Suprapubic skin (tissue), 3 donors: Measurements from ENCODE around the gene ID2.

ENCODE experiments used
- CTCF ChIP-seq, 2 donors: fragments of 200-600 bp in 1 of 2; fragments of 450-650 bp in 1 of 2; sonication (generic) in 1 of 2; IDR thresholded peaks; one replicate each; pipeline ENCODE4 v1.5.1; 2016 to 2019; ENCODE audit warnings: antibody characterized with exemption in 2 of 2, mild to moderate bottlenecking in 1 of 2, moderate library complexity in 1 of 2
- EP300 ChIP-seq: sonication (generic); formaldehyde crosslinking; IDR thresholded peaks from one replicate; pipeline ENCODE4 v1.6.1; 2017; ENCODE audit warnings: antibody characterized with exemption
- POLR2A ChIP-seq, 2 donors: fragments of 450-650 bp; IDR thresholded peaks; one replicate each; pipeline ENCODE4 v1.6.1; 2017; ENCODE audit warnings: antibody characterized with exemption in 2 of 2, mild to moderate bottlenecking in 2 of 2, moderate library complexity in 2 of 2

- TF ChIP-seq CTCF (IDR thresholded peaks at IDR 0.05) (no peak), POLR2A (IDR thresholded peaks at IDR 0.05) (no peak), EP300 (no peak)
Observed at GRCh38 chr2:8714283-8714682, 32.4 kb downstream of the ID2 start.
